Neural progenitor cell (in vitro differentiated cells): ENCODE measurements around the gene TRAPPC10.
"Not testable (repeated sequence)": the region's sequence is repeated elsewhere in the genome, so short reads cannot be mapped to it uniquely, and the experiment has no call there.

ENCODE experiments used
- CTCF ChIP-seq: fragments of 200-600 bp; sonication (generic); IDR thresholded peaks from 2 replicates; pipeline ENCODE4 v1.5.1; 2017; ENCODE audit warnings: antibody characterized with exemption, mild to moderate bottlenecking
- EZH2 ChIP-seq: fragments of 200-600 bp; sonication (generic); IDR thresholded peaks from 2 replicates; pipeline ENCODE4 v1.6.1; 2017; ENCODE audit warnings: antibody characterized with exemption, mild to moderate bottlenecking, moderate library complexity
- EZH2phosphoT487 ChIP-seq: fragments of 200-600 bp; sonication (generic); IDR thresholded peaks from 2 replicates; pipeline ENCODE4 v1.6.1; 2017; ENCODE audit warnings: antibody characterized with exemption

DNA sequence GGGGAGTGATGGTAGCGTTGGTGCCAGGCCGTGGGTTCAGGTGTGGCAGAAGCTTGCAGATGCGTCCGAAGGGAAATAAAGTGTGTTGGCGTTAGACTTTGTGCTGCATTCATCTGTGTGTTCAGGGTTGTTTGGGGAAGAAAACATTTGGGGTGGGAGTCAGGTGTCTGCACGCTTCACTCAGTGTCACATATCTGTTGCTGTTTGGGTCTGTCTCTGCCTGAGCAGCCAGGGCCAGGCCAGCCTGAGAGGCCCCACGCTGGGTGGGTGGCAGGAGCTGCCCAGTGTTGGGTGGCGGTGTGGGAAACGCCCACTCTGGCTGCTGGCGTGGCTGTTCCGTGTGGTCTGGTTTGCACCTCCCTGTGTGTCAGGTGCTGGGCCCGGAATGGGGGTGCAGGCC is 133.5 kb downstream of the TRAPPC10 start:
- not testable (repeated sequence) for TF ChIP-seq CTCF, EZH2phosphoT487, EZH2
